Cardiac muscle cell (in vitro differentiated cells and primary cell): ENCODE data around the gene SRD5A1. TPM values are rescaled to one million over a fixed set of nuclear protein-coding genes. Genes with fewer than 3 reads are reported as not detected.

Experiments
- DNase-seq, 2 donors: peaks; one replicate each; pipeline versions ENCODE4 v3.0.0 to v3.0.0-alpha.2; 2010 to 2017; ENCODE audit warnings: low read depth in 1 of 2, low spot score in 1 of 2
- H3K27ac ChIP-seq: fragments of 200-600 bp; sonication (generic); 2 replicates; pipeline ENCODE4 v1.5.1; 2016
- H3K27me3 ChIP-seq: fragments of 200-600 bp; sonication (generic); 2 replicates; pipeline ENCODE4 v1.6.0; 2016; ENCODE audit warnings: control low read depth
- H3K36me3 ChIP-seq: fragments of 200-600 bp; sonication (generic); 2 replicates; pipeline ENCODE4 v1.5.1; 2016; ENCODE audit warnings: control low read depth
- H3K4me1 ChIP-seq: fragments of 200-600 bp; sonication (generic); 2 replicates; pipeline ENCODE4 v1.8.1; 2017; ENCODE audit warnings: low read depth, mild to moderate bottlenecking, mixed run types
- H3K4me3 ChIP-seq: fragments of 200-600 bp; sonication (generic); 2 replicates; pipeline ENCODE4 v1.5.1; 2016; ENCODE audit warnings: mild to moderate bottlenecking
- H3K9me3 ChIP-seq: fragments of 200-600 bp; sonication (generic); 2 replicates; pipeline ENCODE4 v1.5.1; 2017; ENCODE audit warnings: low read depth, mild to moderate bottlenecking, control low read depth
- CTCF ChIP-seq: IDR thresholded peaks from 2 replicates; pipeline ENCODE4 v1.5.1; 2012; ENCODE audit warnings: low read depth, mild to moderate bottlenecking, low read length
- polyA plus RNA-seq: library from polyadenylated mRNA; unstranded; fragments of >200 nt; fragmentation: Nextera tagmentation; extraction: Ambion mirVana; gene quantifications from 2 replicates; pipeline ENCODE4 v1.2.1, GENCODE V29; 2016
- total RNA-seq: library from RNA; depleted of rRNA; stranded (reverse); fragments of >200 nt; gene quantifications from 2 replicates; pipeline ENCODE4 v1.2.3, GENCODE V29; 2016

SRD5A1 gene
- total and polyA plus RNA-seq, 2 experiments from 2014 or later: 20.1 to 29.9 TPM

- Histone ChIP-seq H3K36me3 (peaks cover 66% of the 10 kb centered on the region), H3K4me3 (no peak overlapping the region), H3K4me1 (no peaks in the 10 kb centered on the region), H3K27me3 (no peaks in the 10 kb centered on the region), H3K9me3 (no peaks in the 10 kb centered on the region), H3K27ac (no peak overlapping the region)
- no peak for TF ChIP-seq CTCF
- no peak for DNase-seq
These were observed 28.9 kb upstream of the SRD5A1 start for GRCh38 chr5:6604341-6604740.

- Histone ChIP-seq H3K27ac (no peak overlapping the region), H3K36me3 (peaks cover 67% of the 10 kb centered on the region), H3K9me3 (no peaks in the 10 kb centered on the region), H3K4me1 (no peaks in the 10 kb centered on the region), H3K4me3 (no peak overlapping the region), H3K27me3 (no peaks in the 10 kb centered on the region)
- no peak for TF ChIP-seq CTCF
- no peak for DNase-seq
These were observed 28.3 kb upstream of the SRD5A1 start for GRCh38 chr5:6604946-6605345.

GRCh38 chr5:6606884-6607558 lies 26.2 kb upstream of the SRD5A1 start:
- no peak for DNase-seq
- H3K4me1 ChIP-seq: no peaks in the 10 kb centered on the region
- H3K27ac ChIP-seq: no peak overlapping the region
- TF ChIP-seq CTCF: no peak
- no peaks in the 10 kb centered on the region for H3K27me3 ChIP-seq
- H3K4me3 ChIP-seq: no peak overlapping the region
- peaks cover 67% of the 10 kb centered on the region for H3K36me3 ChIP-seq
- no peaks in the 10 kb centered on the region for H3K9me3 ChIP-seq

GRCh38 chr5:6607559-6607936 lies 25.7 kb upstream of the SRD5A1 start:
- TF ChIP-seq CTCF: no peak

GRCh38 chr5:6608016-6608415 lies 25.2 kb upstream of the SRD5A1 start:
- Histone ChIP-seq H3K4me1 (no peaks in the 10 kb centered on the region), H3K4me3 (no peak overlapping the region), H3K27ac (no peak overlapping the region), H3K27me3 (no peaks in the 10 kb centered on the region), H3K9me3 (no peaks in the 10 kb centered on the region), H3K36me3 (peaks cover 64% of the 10 kb centered on the region)
- TF ChIP-seq CTCF: no peak
- DNase-seq: no peak

More at GRCh38 chr5:6607559-6607936, 25.7 kb upstream of the SRD5A1 start:
- no peak for DNase-seq
- H3K27me3 ChIP-seq: no peaks in the 10 kb centered on the region
- H3K27ac ChIP-seq: no peak overlapping the region
- no peaks in the 10 kb centered on the region for H3K4me1 ChIP-seq
- H3K36me3 ChIP-seq: peaks cover 66% of the 10 kb centered on the region
- no peaks in the 10 kb centered on the region for H3K9me3 ChIP-seq
- H3K4me3 ChIP-seq: no peak overlapping the region
